GM19043 (cell line): ENCODE results near the gene C10orf71.

Experiments
- ATAC-seq: cut with Tn5 transposase; IDR thresholded peaks from one replicate; pipeline ENCODE4 v1.9.1; 2021; ENCODE audit warnings: low read depth; ENCODE audit not compliant: unreplicated experiment

The C10orf71 gene

GRCh38 chr10:49310901-49311554, 12.1 kb downstream of the C10orf71 start:
- no peak for ATAC-seq

GRCh38 chr10:49311555-49312236, 12.7 kb downstream of the C10orf71 start:
- ATAC-seq: no peak

- ATAC-seq: no peak
Observed at GRCh38 chr10:49312246-49312869, 13.4 kb downstream of the C10orf71 start.

- no peak for ATAC-seq
Observed at GRCh38 chr10:49313501-49314070, 14.6 kb downstream of the C10orf71 start.

GRCh38 chr10:49314806-49315205, 15.8 kb downstream of the C10orf71 start:
- ATAC-seq: no peak

GRCh38 chr10:49318028-49318427, 19.1 kb downstream of the C10orf71 start:
- no peak for ATAC-seq

GRCh38 chr10:49318755-49319154, 19.8 kb downstream of the C10orf71 start:
- ATAC-seq: no peak

- no peak for ATAC-seq
Observed at GRCh38 chr10:49319206-49319605, 20.2 kb downstream of the C10orf71 start.

- ATAC-seq: no peak
Observed at GRCh38 chr10:49320191-49320590, 21.2 kb downstream of the C10orf71 start.

- no peak for ATAC-seq
Observed at GRCh38 chr10:49321021-49321420, 22.1 kb downstream of the C10orf71 start.

GRCh38 chr10:49322371-49323170, 23.6 kb downstream of the C10orf71 start:
- ATAC-seq: no peak

GRCh38 chr10:49323171-49323895, 24.4 kb downstream of the C10orf71 start:
- ATAC-seq: no peak

- no peak for ATAC-seq
Observed at GRCh38 chr10:49323896-49324270, 24.9 kb downstream of the C10orf71 start.

- no peak for ATAC-seq
Observed at GRCh38 chr10:49324711-49325110, 25.7 kb downstream of the C10orf71 start.

GRCh38 chr10:49325131-49325915, 26.4 kb downstream of the C10orf71 start:
- no peak for ATAC-seq

GRCh38 chr10:49325916-49326783, 27.2 kb downstream of the C10orf71 start:
- no peak for ATAC-seq

- ATAC-seq: no peak
Observed at GRCh38 chr10:49327036-49327813, 28.3 kb downstream of the C10orf71 start.
